Brain microvascular endothelial cell (primary cell): ENCODE measurements around the gene TPRN.

Experiments used
- DNase-seq: peaks from one replicate; pipeline ENCODE4 v3.0.0-alpha.2; 2020
- H3K27ac ChIP-seq: fragments of 250-450 bp; sonication (Bioruptor Pico); 2 replicates; pipeline ENCODE4 v1.5.1; 2020; ENCODE audit warnings: mild to moderate bottlenecking, moderate library complexity
- H3K27me3 ChIP-seq: fragments of 250-450 bp; sonication (Bioruptor Pico); replicated peaks from 2 replicates; pipeline ENCODE4 v1.5.1; 2020; ENCODE audit warnings: mild to moderate bottlenecking
- H3K36me3 ChIP-seq: fragments of 250-450 bp; sonication (Bioruptor Pico); replicated peaks from 2 replicates; pipeline ENCODE4 v1.5.1; 2020; ENCODE audit warnings: mild to moderate bottlenecking
- H3K4me3 ChIP-seq: 2 replicates; pipeline ENCODE4 v1.5.1; 2011; ENCODE audit warnings: low read depth, mild to moderate bottlenecking, control low read depth, low read length, moderate library complexity
- in situ Hi-C: cut with HindIII; loops from 2 replicates; pipeline ENCODE4 v1.10.0; 2017; ENCODE audit warnings: low sequenced_read_pairs, low pct_ligation_motif_present
- TF ChIP-seq, protein P1 (sequence below): IDR thresholded peaks from 2 replicates; pipeline ENCODE4 v1.5.1; 2011; ENCODE audit warnings: low read depth, mild to moderate bottlenecking, moderate library complexity, low read length, control low read depth, inconsistent platforms; ENCODE audit errors: missing control alignments

Gene TPRN

DNA sequence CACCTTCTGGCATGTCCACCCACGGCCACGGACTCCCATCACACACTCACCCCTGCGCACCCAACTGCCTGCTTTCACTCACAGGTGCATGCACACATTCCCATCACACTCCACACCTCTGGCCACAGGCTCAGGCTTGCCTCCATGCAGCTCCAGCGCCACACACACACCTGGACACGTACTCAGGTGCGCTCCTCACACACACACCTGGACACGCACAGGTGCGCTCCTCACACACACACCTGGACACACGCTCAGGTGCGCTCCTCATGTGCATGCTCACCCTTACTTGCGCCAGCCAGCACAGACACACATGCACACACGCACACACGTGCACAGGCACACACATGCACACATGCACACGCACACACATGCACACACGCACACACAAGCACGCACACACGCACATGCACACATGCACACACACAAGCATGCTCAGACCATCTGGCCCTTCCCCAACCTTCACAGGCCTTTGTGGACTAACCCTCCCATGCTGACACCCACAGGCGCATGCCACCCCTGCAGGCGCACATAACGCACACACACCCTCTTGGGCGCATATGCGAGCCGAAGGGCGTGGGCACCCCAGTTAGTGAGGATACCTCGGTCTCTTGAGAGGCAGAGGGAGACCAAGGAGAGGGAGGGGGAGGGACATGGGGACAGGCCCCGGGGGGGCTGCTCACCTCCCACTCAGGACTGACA is 53.3 kb downstream of the TPRN start:
- Histone ChIP-seq H3K27ac (no peak overlapping the region), H3K36me3 (no peaks in the 10 kb centered on the region), H3K4me3 (no peak overlapping the region), H3K27me3 (no peaks in the 10 kb centered on the region)
- TF ChIP-seq, protein P1, sequence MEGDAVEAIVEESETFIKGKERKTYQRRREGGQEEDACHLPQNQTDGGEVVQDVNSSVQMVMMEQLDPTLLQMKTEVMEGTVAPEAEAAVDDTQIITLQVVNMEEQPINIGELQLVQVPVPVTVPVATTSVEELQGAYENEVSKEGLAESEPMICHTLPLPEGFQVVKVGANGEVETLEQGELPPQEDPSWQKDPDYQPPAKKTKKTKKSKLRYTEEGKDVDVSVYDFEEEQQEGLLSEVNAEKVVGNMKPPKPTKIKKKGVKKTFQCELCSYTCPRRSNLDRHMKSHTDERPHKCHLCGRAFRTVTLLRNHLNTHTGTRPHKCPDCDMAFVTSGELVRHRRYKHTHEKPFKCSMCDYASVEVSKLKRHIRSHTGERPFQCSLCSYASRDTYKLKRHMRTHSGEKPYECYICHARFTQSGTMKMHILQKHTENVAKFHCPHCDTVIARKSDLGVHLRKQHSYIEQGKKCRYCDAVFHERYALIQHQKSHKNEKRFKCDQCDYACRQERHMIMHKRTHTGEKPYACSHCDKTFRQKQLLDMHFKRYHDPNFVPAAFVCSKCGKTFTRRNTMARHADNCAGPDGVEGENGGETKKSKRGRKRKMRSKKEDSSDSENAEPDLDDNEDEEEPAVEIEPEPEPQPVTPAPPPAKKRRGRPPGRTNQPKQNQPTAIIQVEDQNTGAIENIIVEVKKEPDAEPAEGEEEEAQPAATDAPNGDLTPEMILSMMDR: no peak
- no peak for DNase-seq
- in situ Hi-C loops: no loop called here

DNA sequence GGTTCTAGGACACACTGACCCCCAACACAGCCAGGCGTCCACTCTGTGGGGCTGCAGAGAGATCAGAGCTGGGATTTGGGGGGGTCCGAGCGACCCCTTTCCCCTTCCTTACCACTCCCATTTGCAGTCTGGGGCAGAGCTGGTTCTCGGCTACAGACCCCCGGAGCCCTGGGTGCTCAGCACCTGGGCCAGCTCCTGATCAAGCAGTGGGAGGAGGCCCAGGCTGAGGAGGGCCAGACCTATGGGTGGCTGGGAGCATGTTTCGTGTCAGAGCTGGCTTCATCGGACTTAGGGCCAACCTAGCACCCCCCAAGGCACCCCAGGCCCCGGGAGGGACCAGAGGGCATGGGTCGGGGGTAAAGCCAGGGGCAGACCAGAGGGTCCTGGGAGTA is 54.0 kb downstream of the TPRN start:
- DNase-seq: no peak
- Histone ChIP-seq H3K36me3 (no peaks in the 10 kb centered on the region), H3K27ac (no peak overlapping the region), H3K27me3 (no peaks in the 10 kb centered on the region), H3K4me3 (no peak overlapping the region)
- TF ChIP-seq, protein P1: no peak
- in situ Hi-C loops: no loop called here

DNA sequence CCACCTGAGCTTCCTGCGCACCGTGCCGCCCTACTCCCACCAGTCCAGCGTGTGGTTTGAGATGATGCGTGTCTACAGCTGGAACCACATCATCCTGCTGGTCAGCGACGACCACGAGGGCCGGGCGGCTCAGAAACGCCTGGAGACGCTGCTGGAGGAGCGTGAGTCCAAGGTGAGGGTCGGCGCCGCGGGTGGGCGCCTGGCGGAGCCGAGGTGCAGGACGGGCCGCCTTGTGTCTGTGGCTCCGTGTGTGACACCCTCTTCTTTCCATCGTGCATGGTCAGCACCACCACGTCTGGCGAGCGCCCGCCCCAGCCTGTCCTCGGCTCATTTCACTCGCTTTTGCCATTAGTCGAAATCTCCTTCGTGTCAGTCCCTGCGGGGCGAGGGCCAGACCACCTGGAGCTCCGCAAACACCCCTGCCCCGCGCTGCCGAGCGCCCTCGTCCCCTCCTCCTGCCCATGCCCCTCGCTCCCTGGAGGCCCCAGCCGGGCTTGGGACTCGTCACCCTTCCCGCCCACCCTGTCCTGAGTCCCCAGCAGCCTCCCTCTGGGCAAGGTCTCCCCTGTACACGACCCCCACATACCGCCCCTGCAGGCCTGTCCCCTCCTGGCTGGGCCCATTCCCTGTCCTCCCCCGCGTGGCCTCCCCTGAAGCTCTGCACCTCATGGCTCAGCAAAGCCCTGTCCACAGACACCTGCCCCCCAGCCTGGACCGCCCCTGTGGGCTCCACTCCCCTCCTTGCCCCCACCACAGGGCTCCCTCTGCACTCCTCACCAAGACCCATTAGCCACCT is 54.6 kb downstream of the TPRN start:
- no peak overlapping the region for H3K4me3 ChIP-seq
- no peak overlapping the region for H3K27ac ChIP-seq
- in situ Hi-C loops: no loop called here
- no peaks in the 10 kb centered on the region for H3K36me3 ChIP-seq
- H3K27me3 ChIP-seq: peaks cover 6% of the 10 kb centered on the region
- no peak for DNase-seq
- TF ChIP-seq, protein P1: no peak

DNA sequence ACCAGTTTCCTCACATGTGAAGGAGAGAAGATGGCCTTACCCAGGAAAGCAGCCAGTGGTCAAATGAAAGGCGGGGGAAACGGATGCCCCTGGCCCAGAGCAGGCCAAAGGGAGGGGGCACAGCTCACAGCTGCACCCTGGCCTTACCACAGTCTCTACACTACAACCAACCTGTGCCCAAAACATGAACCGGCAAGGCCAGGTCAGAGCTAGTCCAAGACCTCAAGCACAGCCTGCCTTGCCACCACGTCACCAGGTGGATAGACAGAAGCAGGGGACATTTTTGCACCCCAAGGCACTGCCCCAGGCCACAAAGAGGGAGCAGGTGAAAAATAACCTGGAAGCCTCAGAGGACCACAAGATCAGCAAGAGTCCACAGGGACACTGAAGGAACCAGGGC is 57.1 kb downstream of the TPRN start:
- TF ChIP-seq, protein P1: no peak
- Histone ChIP-seq H3K27me3 (peaks cover 30% of the 10 kb centered on the region), H3K36me3 (no peaks in the 10 kb centered on the region), H3K27ac (no peak overlapping the region), H3K4me3 (no peak overlapping the region)
- no peak for DNase-seq
- in situ Hi-C loops: no loop called here

DNA sequence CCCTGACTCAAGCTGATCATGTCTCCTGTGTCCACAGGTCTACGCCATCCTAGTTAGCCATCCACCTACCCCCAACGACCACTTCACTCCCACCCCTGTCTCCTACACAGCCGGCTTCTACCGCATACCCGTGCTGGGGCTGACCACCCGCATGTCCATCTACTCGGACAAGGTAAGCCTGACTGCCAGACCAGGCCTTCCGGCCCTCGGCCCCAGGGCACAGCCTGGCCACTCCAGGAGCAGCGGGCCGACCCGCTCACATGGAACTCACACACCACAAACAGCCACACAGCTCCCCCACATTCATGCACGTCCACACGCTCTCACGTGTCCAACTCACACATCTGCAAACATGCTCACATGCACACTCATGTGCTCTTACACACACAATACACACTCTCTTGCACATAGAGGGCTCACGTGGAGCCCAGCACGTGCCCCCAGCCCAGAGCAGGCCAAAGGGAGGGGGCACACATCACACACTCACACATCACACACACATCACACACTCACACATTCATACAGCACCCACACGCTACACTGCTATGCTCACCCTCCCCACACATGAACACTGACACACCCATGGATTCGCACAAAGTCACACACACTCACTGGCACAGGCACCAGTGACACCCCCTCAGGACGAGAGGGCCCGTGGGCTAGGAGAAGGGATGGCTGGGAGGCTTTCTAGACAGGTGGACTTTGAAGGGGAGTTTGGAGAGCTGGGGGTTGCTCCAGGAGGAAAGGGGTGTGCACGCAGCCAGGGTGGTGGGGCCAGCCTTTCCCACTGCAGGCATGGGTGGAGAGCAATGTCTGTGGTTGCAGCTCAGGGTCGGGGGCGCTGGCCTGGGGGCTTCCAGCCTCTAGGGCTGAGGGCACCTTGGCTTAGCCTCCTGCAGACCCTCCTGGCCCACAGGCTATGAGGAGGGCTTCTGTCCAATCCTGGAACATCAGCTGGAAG is 58.3 kb downstream of the TPRN start:
- no peak overlapping the region for H3K27ac ChIP-seq
- in situ Hi-C loops: no loop called here
- TF ChIP-seq, protein P1: no peak
- no peaks in the 10 kb centered on the region for H3K36me3 ChIP-seq
- H3K4me3 ChIP-seq: no peak overlapping the region
- H3K27me3 ChIP-seq: peaks cover 42% of the 10 kb centered on the region
- no peak for DNase-seq
